HG03378 (cell line): ENCODE results near the gene SEMG2.

Source experiments
- ATAC-seq: cut with Tn5 transposase; IDR thresholded peaks from one replicate; pipeline ENCODE4 v1.9.1; 2021; ENCODE audit warnings: mild to moderate bottlenecking, moderate library complexity; ENCODE audit not compliant: unreplicated experiment

Gene SEMG2

GRCh38 chr20:45221076-45221475 is at the start of gene SEMG2:
TSS of gene SEMG2 (plus strand) at chr20:45221373. CDS start at chr20:45221390, 17 bp downstream.
- ATAC-seq = no peak

- ATAC-seq = no peak
Measured at GRCh38 chr20:45173522-45173921, 47.7 kb upstream of the SEMG2 start.

GRCh38 chr20:45174434-45175364 is 46.5 kb upstream of the SEMG2 start, which contains the start of gene PI3:
TSS of gene PI3 (plus strand) at chr20:45174902. CDS start at chr20:45174923, 21 bp downstream.
- no peak for ATAC-seq

GRCh38 chr20:45176526-45177267 is 44.5 kb upstream of the SEMG2 start:
- no peak for ATAC-seq

- no peak for ATAC-seq
Measured at GRCh38 chr20:45179166-45179565, 42.0 kb upstream of the SEMG2 start.

- no peak for ATAC-seq
Measured at GRCh38 chr20:45181639-45182038, 39.5 kb upstream of the SEMG2 start.

- ATAC-seq = no peak
Measured at GRCh38 chr20:45183084-45183483, 38.1 kb upstream of the SEMG2 start.

GRCh38 chr20:45187693-45188092 is 33.5 kb upstream of the SEMG2 start:
- no peak for ATAC-seq

GRCh38 chr20:45189067-45189609 is 32.0 kb upstream of the SEMG2 start:
- ATAC-seq = no peak

- ATAC-seq = no peak
Measured at GRCh38 chr20:45189861-45190260, 31.3 kb upstream of the SEMG2 start.

- no peak for ATAC-seq
Measured at GRCh38 chr20:45191926-45192325, 29.2 kb upstream of the SEMG2 start.

GRCh38 chr20:45193331-45193730 is 27.8 kb upstream of the SEMG2 start:
- no peak for ATAC-seq

GRCh38 chr20:45206725-45207124 is 14.4 kb upstream of the SEMG2 start, which contains the start of gene SEMG1:
TSS of gene SEMG1 (plus strand) at chr20:45207033. CDS start at chr20:45207054, 21 bp downstream.
- no peak for ATAC-seq

GRCh38 chr20:45209924-45210323 is 11.2 kb upstream of the SEMG2 start:
- ATAC-seq = no peak

- ATAC-seq = no peak
Measured at GRCh38 chr20:45211569-45212474, 9.4 kb upstream of the SEMG2 start.

- no peak for ATAC-seq
Measured at GRCh38 chr20:45212836-45213235, 8.3 kb upstream of the SEMG2 start.

GRCh38 chr20:45218124-45218523 is 3.0 kb upstream of the SEMG2 start:
- ATAC-seq = no peak

GRCh38 chr20:45218636-45219035 is 2.5 kb upstream of the SEMG2 start:
- ATAC-seq = no peak

GRCh38 chr20:45223136-45223535 is 2.0 kb downstream of the SEMG2 start:
- ATAC-seq = no peak

- ATAC-seq = no peak
Measured at GRCh38 chr20:45226287-45226686, 5.1 kb downstream of the SEMG2 start.
